PC-9 (cell line): ENCODE data around the gene SLC9A6.

ENCODE experiments used
- EZH2 ChIP-seq: fragments of 200-600 bp; sonication (generic); IDR thresholded peaks from 2 replicates; pipeline ENCODE4 v1.8.0; 2017; ENCODE audit warnings: antibody characterized with exemption, low read depth
- TF ChIP-seq, protein P1 (sequence below): fragments of 200-600 bp; sonication (generic); conservative IDR thresholded peaks from 2 replicates; pipeline ENCODE4 v1.6.1; 2017; ENCODE audit warnings: mixed run types, antibody characterized with exemption, mild to moderate bottlenecking, moderate library complexity

DNA sequence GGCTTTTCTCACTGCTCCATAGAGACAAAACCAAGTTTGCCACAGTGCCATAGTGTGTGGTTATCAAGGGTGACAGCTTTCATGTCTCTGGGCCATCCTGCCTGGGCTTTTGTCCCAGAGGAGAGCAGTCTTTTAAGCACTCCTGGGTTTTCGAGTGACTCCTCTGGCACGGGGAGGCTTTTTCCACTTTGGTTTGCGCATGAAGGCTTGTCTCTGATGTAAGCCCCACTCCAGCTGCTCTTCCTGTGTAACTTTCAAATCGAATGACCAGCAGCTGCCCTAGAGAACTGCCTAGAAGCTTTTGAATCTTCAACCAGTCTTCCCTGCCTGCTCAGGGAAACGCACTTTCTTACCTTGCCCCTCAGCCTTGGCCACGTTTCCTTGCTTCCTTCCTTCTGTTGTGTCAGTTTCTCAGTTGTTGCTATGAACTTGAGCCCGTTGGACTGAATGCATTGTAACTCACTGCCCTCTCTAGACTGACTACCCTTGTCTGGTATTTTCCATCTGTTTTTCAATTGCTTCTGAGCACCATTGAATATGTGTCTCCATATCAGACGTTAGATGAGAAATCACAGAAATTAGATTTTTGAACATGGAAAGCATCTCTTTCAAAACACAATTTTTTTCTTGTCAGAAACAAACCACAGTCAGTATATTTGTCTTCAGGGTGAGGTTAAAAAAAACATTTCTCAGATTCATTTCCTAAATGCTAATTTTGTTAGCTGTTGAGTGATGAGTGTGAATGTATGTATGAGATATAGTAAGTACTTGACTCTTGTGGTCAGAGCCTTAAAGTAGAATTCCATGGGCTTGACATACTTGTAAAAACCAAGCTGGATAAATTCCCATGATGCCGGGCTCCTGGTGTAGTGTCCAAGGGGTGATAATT lies 45.3 kb downstream of the SLC9A6 start:
- TF ChIP-seq, protein P1, sequence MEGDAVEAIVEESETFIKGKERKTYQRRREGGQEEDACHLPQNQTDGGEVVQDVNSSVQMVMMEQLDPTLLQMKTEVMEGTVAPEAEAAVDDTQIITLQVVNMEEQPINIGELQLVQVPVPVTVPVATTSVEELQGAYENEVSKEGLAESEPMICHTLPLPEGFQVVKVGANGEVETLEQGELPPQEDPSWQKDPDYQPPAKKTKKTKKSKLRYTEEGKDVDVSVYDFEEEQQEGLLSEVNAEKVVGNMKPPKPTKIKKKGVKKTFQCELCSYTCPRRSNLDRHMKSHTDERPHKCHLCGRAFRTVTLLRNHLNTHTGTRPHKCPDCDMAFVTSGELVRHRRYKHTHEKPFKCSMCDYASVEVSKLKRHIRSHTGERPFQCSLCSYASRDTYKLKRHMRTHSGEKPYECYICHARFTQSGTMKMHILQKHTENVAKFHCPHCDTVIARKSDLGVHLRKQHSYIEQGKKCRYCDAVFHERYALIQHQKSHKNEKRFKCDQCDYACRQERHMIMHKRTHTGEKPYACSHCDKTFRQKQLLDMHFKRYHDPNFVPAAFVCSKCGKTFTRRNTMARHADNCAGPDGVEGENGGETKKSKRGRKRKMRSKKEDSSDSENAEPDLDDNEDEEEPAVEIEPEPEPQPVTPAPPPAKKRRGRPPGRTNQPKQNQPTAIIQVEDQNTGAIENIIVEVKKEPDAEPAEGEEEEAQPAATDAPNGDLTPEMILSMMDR: no peak
- TF ChIP-seq EZH2: no peak
